HG03060 (cell line): ENCODE results near the gene PPP1R12A.
A peak's percentile ranks its signal among the peaks of the same experiment; 100 is the strongest.
"Not testable (repeated sequence)": the region's sequence is repeated elsewhere in the genome, so short reads cannot be mapped to it uniquely, and the experiment has no call there.

Source experiments
- ATAC-seq: cut with Tn5 transposase; IDR thresholded peaks from one replicate; pipeline ENCODE4 v1.9.1; 2021; ENCODE audit warnings: low read depth, moderate number of reproducible peaks; ENCODE audit not compliant: unreplicated experiment

Gene PPP1R12A

GRCh38 chr12:79897617-79898016 is 37.3 kb downstream of the PPP1R12A start:
- no peak for ATAC-seq

- ATAC-seq: no peak
These were observed 39.1 kb downstream of the PPP1R12A start for GRCh38 chr12:79895804-79896203.

GRCh38 chr12:79895071-79895470 is 39.8 kb downstream of the PPP1R12A start:
- no peak for ATAC-seq

GRCh38 chr12:79891506-79892162 is 43.3 kb downstream of the PPP1R12A start:
- no peak for ATAC-seq

- no peak for ATAC-seq
These were observed 47.0 kb downstream of the PPP1R12A start for GRCh38 chr12:79887890-79888289.

- ATAC-seq: peak; percentile 75
These were observed 47.9 kb downstream of the PPP1R12A start for GRCh38 chr12:79886917-79887519.

- no peak for ATAC-seq
These were observed 48.9 kb downstream of the PPP1R12A start for GRCh38 chr12:79885911-79886490.

- ATAC-seq: no peak
These were observed 50.4 kb downstream of the PPP1R12A start for GRCh38 chr12:79884401-79885006.

- ATAC-seq: no peak
These were observed 51.7 kb downstream of the PPP1R12A start for GRCh38 chr12:79883216-79883615.

GRCh38 chr12:79881351-79881750 is 53.5 kb downstream of the PPP1R12A start:
- ATAC-seq: no peak

- not testable (repeated sequence) for ATAC-seq
These were observed 56.4 kb downstream of the PPP1R12A start for GRCh38 chr12:79878506-79878905.

- no peak for ATAC-seq
These were observed 57.7 kb downstream of the PPP1R12A start for GRCh38 chr12:79877246-79877645.

- no peak for ATAC-seq
These were observed 60.2 kb downstream of the PPP1R12A start for GRCh38 chr12:79874665-79875064.

GRCh38 chr12:79873201-79873600 is 61.7 kb downstream of the PPP1R12A start:
- ATAC-seq: no peak

GRCh38 chr12:79871621-79872020 is 63.3 kb downstream of the PPP1R12A start:
- no peak for ATAC-seq

GRCh38 chr12:79870916-79871315 is 64.0 kb downstream of the PPP1R12A start:
- ATAC-seq: no peak

- no peak for ATAC-seq
These were observed 75.3 kb downstream of the PPP1R12A start for GRCh38 chr12:79859646-79860045.

GRCh38 chr12:79858518-79858917 is 76.4 kb downstream of the PPP1R12A start:
- ATAC-seq: no peak

GRCh38 chr12:79857675-79858074 is 77.2 kb downstream of the PPP1R12A start:
- no peak for ATAC-seq

- ATAC-seq: no peak
These were observed 84.1 kb downstream of the PPP1R12A start for GRCh38 chr12:79850610-79851299.

- no peak for ATAC-seq
These were observed 86.6 kb downstream of the PPP1R12A start for GRCh38 chr12:79848339-79848738.
